IMR-90 (cell line): ENCODE results near the gene UPF1. TPM values are rescaled to one million over a fixed set of nuclear protein-coding genes. Genes with fewer than 3 reads are reported as not detected.

Source experiments
- ATAC-seq: fragments of 200-7000 bp; cut with Tn5 transposase; 2 replicates; pipeline ENCODE4 v1.9.1; 2020; ENCODE audit warnings: low read depth, mild to moderate bottlenecking, moderate library complexity
- BruUV-seq: library from RNA; stranded (reverse); fragments of 400-500 nt; replicated peaks from 2 replicates; lab custom pipeline; 2021; lab: Mats Ljungman, UMichigan
- CTCF ChIA-PET: fragments of 300-600 bp; formaldehyde crosslinking; extraction: SDS; loops from one replicate; lab custom pipeline; 2021; ENCODE audit warnings: antibody characterized with exemption; lab: Yijun Ruan, JAX
- POLR2A ChIA-PET: fragments of 300-600 bp; sonication (Branson Sonifier 250); formaldehyde crosslinking; loops from one replicate; lab custom pipeline; 2022; ENCODE audit warnings: antibody characterized with exemption; ENCODE audit not compliant: unreplicated experiment; lab: Charles Lee
- DNase-seq: peaks from one replicate; pipeline ENCODE4 v3.0.0; 2013
- H2AFZ ChIP-seq: replicated peaks from 2 replicates; pipeline ENCODE3; 2013; ENCODE audit warnings: low read length, mild to moderate bottlenecking; ENCODE audit not compliant: poor library complexity
- H2AK5ac ChIP-seq: 2 replicates; pipeline ENCODE4 v1.6.1; 2013; ENCODE audit warnings: low read depth, low read length, inconsistent platforms
- H2AK9ac ChIP-seq: replicated peaks from 2 replicates; pipeline ENCODE3; 2013; ENCODE audit warnings: mild to moderate bottlenecking, low read depth, low read length, moderate library complexity; ENCODE audit not compliant: poor library complexity
- H2BK120ac ChIP-seq: 2 replicates; pipeline ENCODE4 v1.6.1; 2013; ENCODE audit warnings: low read depth, low read length, inconsistent platforms
- H2BK15ac ChIP-seq: 3 replicates; pipeline ENCODE4 v1.6.1; 2013; ENCODE audit warnings: low read depth, low read length, inconsistent platforms
- H2BK20ac ChIP-seq: 2 replicates; pipeline ENCODE4 v1.6.1; 2013; ENCODE audit warnings: low read depth, mild to moderate bottlenecking, inconsistent platforms, low read length, moderate library complexity
- H2BK5ac ChIP-seq: 2 replicates; pipeline ENCODE4 v1.6.1; 2013; ENCODE audit warnings: mild to moderate bottlenecking, low read depth, low read length, inconsistent platforms; ENCODE audit not compliant: poor library complexity, severe bottlenecking
- H3K14ac ChIP-seq: replicated peaks from 2 replicates; pipeline ENCODE4 v1.6.1; 2013; ENCODE audit warnings: low read depth, low read length, inconsistent platforms
- H3K18ac ChIP-seq: 2 replicates; pipeline ENCODE4 v1.6.1; 2013; ENCODE audit warnings: low read depth, low read length, control low read depth
- H3K23ac ChIP-seq: 2 replicates; pipeline ENCODE4 v1.6.1; 2013; ENCODE audit warnings: low read depth, low read length, inconsistent platforms
- H3K27ac ChIP-seq: 2 replicates; pipeline ENCODE4 v1.5.1; 2013; ENCODE audit warnings: mild to moderate bottlenecking, control low read depth, low read length; ENCODE audit not compliant: insufficient read depth
- H3K27me3 ChIP-seq: 2 replicates; pipeline ENCODE4 v1.6.1; 2013; ENCODE audit warnings: low read length; ENCODE audit not compliant: control insufficient read depth, insufficient read depth
- H3K36me3 ChIP-seq: 2 replicates; pipeline ENCODE4 v1.6.1; 2013; ENCODE audit warnings: low read length, mixed read lengths; ENCODE audit not compliant: control insufficient read depth, insufficient read depth
- H3K4ac ChIP-seq: 2 replicates; pipeline ENCODE4 v1.6.1; 2013; ENCODE audit warnings: low read depth, low read length, inconsistent platforms
- H3K4me1 ChIP-seq: 2 replicates; pipeline ENCODE4 v1.6.1; 2013; ENCODE audit warnings: low read length, mixed read lengths; ENCODE audit not compliant: control insufficient read depth, insufficient read depth
- H3K4me2 ChIP-seq: 2 replicates; pipeline ENCODE4 v1.6.1; 2013; ENCODE audit warnings: low read depth, mild to moderate bottlenecking, control low read depth, low read length, moderate library complexity
- H3K4me3 ChIP-seq: 2 replicates; pipeline ENCODE4 v1.5.1; 2013; ENCODE audit warnings: low read depth, mild to moderate bottlenecking, control low read depth, low read length, moderate library complexity; ENCODE audit not compliant: insufficient read depth
- H3K56ac ChIP-seq: 2 replicates; pipeline ENCODE4 v1.6.1; 2013; ENCODE audit warnings: low read length, inconsistent platforms; ENCODE audit not compliant: insufficient read depth; ENCODE audit errors: extremely low read depth
- H3K79me1 ChIP-seq, 2 experiments: 2 replicates each; pipeline ENCODE4 v1.6.1; 2013; ENCODE audit warnings: low read length in 2 of 2, inconsistent platforms in 1 of 2, low read depth in 1 of 2
- H3K9ac ChIP-seq: 2 replicates; pipeline ENCODE4 v1.6.1; 2013; ENCODE audit warnings: low read depth, low read length, control low read depth
- H3K9me1 ChIP-seq: 2 replicates; pipeline ENCODE4 v1.6.1; 2013; ENCODE audit warnings: low read length, inconsistent platforms; ENCODE audit not compliant: insufficient read depth
- H3K9me3 ChIP-seq: 2 replicates; pipeline ENCODE4 v1.6.1; 2013; ENCODE audit warnings: low read length; ENCODE audit not compliant: control insufficient read depth, insufficient read depth
- H4K20me1 ChIP-seq: 2 replicates; pipeline ENCODE4 v1.6.1; 2013; ENCODE audit warnings: low read length, inconsistent platforms; ENCODE audit not compliant: insufficient read depth
- H4K5ac ChIP-seq: 2 replicates; pipeline ENCODE4 v1.6.1; 2013; ENCODE audit warnings: mild to moderate bottlenecking, low read depth, low read length, control low read depth
- H4K8ac ChIP-seq, 2 experiments: 2 replicates each; pipeline ENCODE4 v1.6.1; 2013; ENCODE audit warnings: low read depth in 2 of 2, low read length in 2 of 2, control low read depth in 1 of 2, inconsistent platforms in 1 of 2
- H4K91ac ChIP-seq: 2 replicates; pipeline ENCODE4 v1.6.1; 2013; ENCODE audit warnings: low read depth, low read length, inconsistent platforms; ENCODE audit not compliant: insufficient read depth
- CTCF ChIP-seq: conservative IDR thresholded peaks from 2 replicates; pipeline ENCODE4 v1.5.1; 2012; ENCODE audit warnings: mild to moderate bottlenecking, low read depth, low read length, improper control_type of control experiment
- MAFK ChIP-seq: IDR thresholded peaks from 2 replicates; pipeline ENCODE4 v1.6.1; 2012; ENCODE audit warnings: low read depth, low read length, improper control_type of control experiment
- RAD21 ChIP-seq: IDR thresholded peaks from 2 replicates; pipeline ENCODE4 v1.6.1; 2012; ENCODE audit warnings: low read length, improper control_type of control experiment
- RFX5 ChIP-seq: IDR thresholded peaks from 2 replicates; pipeline ENCODE4 v1.8.0; 2012; ENCODE audit warnings: low read depth, mild to moderate bottlenecking, low read length, moderate library complexity
- SMC3 ChIP-seq: fragments of 150-350 bp; IDR thresholded peaks from 2 replicates; pipeline ENCODE4 v1.6.1; 2016; ENCODE audit warnings: low read depth, mild to moderate bottlenecking, antibody characterized with exemption, low read length, moderate library complexity
- WGBS, 2 experiments: methylation state at CpG; one replicate each; pipeline versions ENCODE4 v1.1.5 to v1.1.7; 2013; ENCODE audit warnings: missing lambda C conversion rate in 2 of 2; ENCODE audit not compliant: insufficient read length in 1 of 2; ENCODE audit errors: extremely low coverage in 2 of 2; 5-methylcytosine and 5-hydroxymethylcytosine counted together
- dilution Hi-C: fragments of 300-500 bp; cut with HindIII; formaldehyde crosslinking; loops from one replicate; pipeline ENCODE4 v1.14.3; 2018; ENCODE audit warnings: low sequenced_read_pairs; ENCODE audit not compliant: unreplicated experiment
- in situ Hi-C: fragments of 300-500 bp; cut with MboI; formaldehyde crosslinking; loops from 3 replicates; pipeline ENCODE4 v1.14.3; 2019; ENCODE audit warnings: low sequenced_read_pairs, inconsistent platforms, mixed read lengths
- intact Hi-C: fragments of 100-400 bp; cut with micrococcal nuclease; formaldehyde crosslinking; loops from 2 replicates; pipeline ENCODE4 v1.10.0; 2022
- polyA plus RNA-seq, 3 experiments: library from polyadenylated mRNA; depleted of rRNA; stranded (reverse); fragments of >200 nt; gene quantifications; 2 replicates each; pipeline ENCODE4 v1.2.3, GENCODE V29; 2012; ENCODE audit warnings: low replicate concordance in 1 of 3
- total RNA-seq: library from RNA; depleted of rRNA; stranded (reverse); fragments of >200 nt; gene quantifications from 2 replicates; pipeline ENCODE4 v1.2.3, GENCODE V29; 2012

Gene UPF1
- total and polyA plus RNA-seq, 2 of the 4 experiments (the other 2 are of a cell fraction) = 31.2 to 50.3 TPM

- Histone ChIP-seq H3K9me3 (no peaks in the 10 kb centered on the region), H3K4me1 (peaks cover 8% of the 10 kb centered on the region; the same call in 1 of the 2 replicates), H3K23ac (no peak overlapping the region), H3K4me3 (peak overlapping the region; percentile 47), H2BK15ac (no peak overlapping the region), H3K56ac (no peak overlapping the region), H2BK20ac (no peak overlapping the region), H4K20me1 (peaks cover 19% of the 10 kb centered on the region), H3K14ac (no peak overlapping the region), H3K27me3 (peaks cover 7% of the 10 kb centered on the region; the same call in 1 of the 2 replicates), H3K18ac (no peak overlapping the region), H4K8ac (no peak overlapping the region), H2AFZ (peak overlapping the region; percentile 89), H2AK9ac (peak overlapping the region; percentile 33), H3K9me1 (no peaks in the 10 kb centered on the region), H3K4ac (no peak overlapping the region), H3K9ac (peak overlapping the region; percentile 9; the same call in 1 of the 2 replicates), H2AK5ac (no peak overlapping the region), H2BK120ac (no peak overlapping the region), H4K5ac (no peak overlapping the region), H3K79me1 (no peaks in the 10 kb centered on the region), H2BK5ac (no peak overlapping the region), H3K4me2 (peak overlapping the region; percentile 80), H4K91ac (no peak overlapping the region), H3K27ac (no peak overlapping the region), H3K36me3 (peaks cover 15% of the 10 kb centered on the region; the same call in 1 of the 2 replicates)
- CTCF ChIA-PET = interaction anchor here (0.6 to 1.0 kb wide), 3 partner anchors 28 to 101 kb away, joined by 3 read pairs; no protein-coding TSS in a partner anchor
- dilution Hi-C loops = no loop called here
- intact Hi-C loops = no loop called here
- TF ChIP-seq RAD21 (peak; percentile 26; the same call in 1 of the 2 replicates), MAFK (no peak), CTCF (peak; percentile 36), RFX5 (no peak), SMC3 (peak; percentile 17; the same call in 1 of the 2 replicates)
- ATAC-seq (peak; percentile 59), DNase-seq (no peak)
- in situ Hi-C loops = no loop called here
- BruUV-seq = no TSS peak
- WGBS, 2 experiments = 1% methylated on average over 27 of the region's 72 CpGs; no CpG with 5 or more reads in 1 of the 2 experiments
- POLR2A ChIA-PET = no interaction called here
Observed at GRCh38 chr19:18895038-18895823, 63.5 kb downstream of the UPF1 start.
